HEK293 (cell line): Measurements from ENCODE around the gene FSTL4.

Experiments used
- CTCF ChIA-PET: fragments of 350-600 bp; formaldehyde crosslinking; extraction: SDS; loops from one replicate; lab custom pipeline; 2021; ENCODE audit warnings: antibody characterized with exemption; lab: Yijun Ruan, JAX
- POLR2A ChIA-PET: fragments of 300-600 bp; formaldehyde crosslinking; extraction: SDS; loops from one replicate; lab custom pipeline; 2020; ENCODE audit warnings: antibody characterized with exemption, inconsistent platforms; lab: Yijun Ruan, JAX
- H3K27ac ChIP-seq: fragments of 200-500 bp; sonication (Bioruptor generic); 2 replicates; pipeline ENCODE4 v1.5.1; 2014; ENCODE audit warnings: low read depth, low read length, control low read depth, inconsistent platforms; ENCODE audit errors: extremely low read depth
- H3K36me3 ChIP-seq, 2 experiments: fragments of 200-500 bp in 1 of 2; sonication (Bioruptor generic) in 1 of 2; 1 replicate in 1 of 2; 2 replicates in 1 of 2; pipeline ENCODE4 v1.5.1; 2014 to 2017; ENCODE audit warnings: inconsistent platforms in 2 of 2, low read length in 2 of 2; ENCODE audit not compliant: control insufficient read depth in 2 of 2, insufficient read depth in 1 of 2
- H3K4me1 ChIP-seq: fragments of 200-500 bp; sonication (Bioruptor generic); 2 replicates; pipeline ENCODE4 v1.5.1; 2014; ENCODE audit warnings: mild to moderate bottlenecking, low read length, inconsistent platforms; ENCODE audit not compliant: control insufficient read depth, insufficient read depth
- H3K4me3 ChIP-seq: 2 replicates; pipeline ENCODE4 v1.5.1; 2011; ENCODE audit warnings: low read depth, mild to moderate bottlenecking, control low read depth, low read length, moderate library complexity
- H3K9me3 ChIP-seq: fragments of 200-500 bp; sonication (Bioruptor generic); 2 replicates; pipeline ENCODE4 v1.5.1; 2014; ENCODE audit warnings: low read depth, low read length, inconsistent platforms; ENCODE audit not compliant: control insufficient read depth, insufficient read depth
- ELK4 ChIP-seq: IDR thresholded peaks from 2 replicates; pipeline ENCODE4 v1.6.1; 2011; ENCODE audit warnings: mild to moderate bottlenecking, low read depth, low read length, borderline replicate concordance
- GFI1B ChIP-seq: fragments of 450-650 bp; formaldehyde crosslinking; IDR thresholded peaks from 2 replicates; pipeline ENCODE4 v1.5.1; 2016; ENCODE audit warnings: missing biosample characterization, missing genetic modification characterization
- SALL2 ChIP-seq: fragments of 450-650 bp; formaldehyde crosslinking; IDR thresholded peaks from 2 replicates; pipeline ENCODE4 v1.5.0; 2017; ENCODE audit warnings: missing biosample characterization, mild to moderate bottlenecking, missing genetic modification characterization, borderline replicate concordance
- SP3 ChIP-seq: fragments of 450-650 bp; formaldehyde crosslinking; IDR thresholded peaks from 2 replicates; pipeline ENCODE4 v1.5.1; 2016; ENCODE audit warnings: missing biosample characterization, missing genetic modification characterization
- TRIM28 ChIP-seq: IDR thresholded peaks from 2 replicates; pipeline ENCODE4 v1.6.1; 2011; ENCODE audit warnings: low read length, control low read depth, borderline replicate concordance
- WT1 ChIP-seq: fragments of 450-650 bp; formaldehyde crosslinking; IDR thresholded peaks from 2 replicates; pipeline ENCODE4 v1.5.1; 2016; ENCODE audit warnings: missing biosample characterization, missing genetic modification characterization
- ZNF112 ChIP-seq: fragments of 450-650 bp; formaldehyde crosslinking; IDR thresholded peaks from 2 replicates; pipeline ENCODE4 v1.5.0; 2017; ENCODE audit warnings: missing biosample characterization, missing genetic modification characterization
- ZNF121 ChIP-seq: fragments of 450-650 bp; formaldehyde crosslinking; IDR thresholded peaks from 2 replicates; pipeline ENCODE4 v1.5.1; 2016; ENCODE audit warnings: missing biosample characterization, missing genetic modification characterization
- ZNF23 ChIP-seq: fragments of 450-650 bp; formaldehyde crosslinking; IDR thresholded peaks from 2 replicates; pipeline ENCODE4 v1.5.1; 2016; ENCODE audit warnings: missing biosample characterization, missing genetic modification characterization, borderline replicate concordance
- ZNF274 ChIP-seq, 2 experiments: fragments of 200-500 bp in 1 of 2; fragments of 450-650 bp in 1 of 2; sonication (Bioruptor generic) in 1 of 2; formaldehyde crosslinking in 1 of 2; IDR thresholded peaks; 2 replicates each; pipeline versions ENCODE4 v1.5.1 to v1.6.1; 2014 to 2016; ENCODE audit warnings: borderline replicate concordance in 1 of 2, inconsistent platforms in 1 of 2, low read length in 1 of 2, missing biosample characterization in 1 of 2, missing genetic modification characterization in 1 of 2
- ZNF335 ChIP-seq: fragments of 450-650 bp; formaldehyde crosslinking; conservative IDR thresholded peaks from 2 replicates; pipeline ENCODE4 v1.5.1; 2016; ENCODE audit warnings: missing biosample characterization, missing genetic modification characterization
- ZNF423 ChIP-seq: fragments of 450-650 bp; formaldehyde crosslinking; IDR thresholded peaks from 2 replicates; pipeline ENCODE4 v1.5.1; 2016; ENCODE audit warnings: missing biosample characterization, missing genetic modification characterization
- ZNF544 ChIP-seq: fragments of 450-650 bp; formaldehyde crosslinking; IDR thresholded peaks from 2 replicates; pipeline ENCODE4 v1.5.0; 2017; ENCODE audit warnings: missing biosample characterization, missing genetic modification characterization
- ZNF555 ChIP-seq: fragments of 450-650 bp; formaldehyde crosslinking; conservative IDR thresholded peaks from 2 replicates; pipeline ENCODE4 v1.5.1; 2017; ENCODE audit warnings: missing biosample characterization, mild to moderate bottlenecking, missing genetic modification characterization, inconsistent platforms
- ZNF585B ChIP-seq: fragments of 450-650 bp; formaldehyde crosslinking; IDR thresholded peaks from 2 replicates; pipeline ENCODE4 v1.5.1; 2016; ENCODE audit warnings: missing biosample characterization, missing genetic modification characterization
- ZNF621 ChIP-seq: fragments of 450-650 bp; formaldehyde crosslinking; IDR thresholded peaks from 2 replicates; pipeline ENCODE4 v1.5.1; 2017; ENCODE audit warnings: missing biosample characterization, missing genetic modification characterization
- ZNF623 ChIP-seq: fragments of 450-650 bp; formaldehyde crosslinking; IDR thresholded peaks from 2 replicates; pipeline ENCODE4 v1.5.1; 2016; ENCODE audit warnings: missing biosample characterization, missing genetic modification characterization
- ZNF629 ChIP-seq: fragments of 450-650 bp; formaldehyde crosslinking; IDR thresholded peaks from 2 replicates; pipeline ENCODE4 v1.5.1; 2017; ENCODE audit warnings: missing biosample characterization, missing genetic modification characterization
- ZNF660 ChIP-seq: fragments of 450-650 bp; IDR thresholded peaks from 2 replicates; pipeline ENCODE4 v1.5.1; 2018; ENCODE audit warnings: missing biosample characterization, mild to moderate bottlenecking, missing genetic modification characterization
- ZNF747 ChIP-seq: fragments of 450-650 bp; formaldehyde crosslinking; IDR thresholded peaks from 2 replicates; pipeline ENCODE4 v1.5.1; 2016; ENCODE audit warnings: missing biosample characterization, missing genetic modification characterization
- TF ChIP-seq, protein P1 (sequence below): fragments of 450-650 bp; formaldehyde crosslinking; optimal IDR thresholded peaks from 2 replicates; pipeline ENCODE3; 2016; ENCODE audit warnings: missing biosample characterization, mild to moderate bottlenecking, missing genetic modification characterization
- TF ChIP-seq, protein P2 (sequence below): fragments of 450-650 bp; formaldehyde crosslinking; IDR thresholded peaks from 2 replicates; pipeline ENCODE4 v1.5.1; 2016; ENCODE audit warnings: missing biosample characterization, missing genetic modification characterization
- TF ChIP-seq, protein P3 (sequence below): fragments of 450-650 bp; formaldehyde crosslinking; IDR thresholded peaks from 2 replicates; pipeline ENCODE4 v1.5.1; 2016; ENCODE audit warnings: missing biosample characterization, missing genetic modification characterization, borderline replicate concordance

FSTL4 gene

DNA sequence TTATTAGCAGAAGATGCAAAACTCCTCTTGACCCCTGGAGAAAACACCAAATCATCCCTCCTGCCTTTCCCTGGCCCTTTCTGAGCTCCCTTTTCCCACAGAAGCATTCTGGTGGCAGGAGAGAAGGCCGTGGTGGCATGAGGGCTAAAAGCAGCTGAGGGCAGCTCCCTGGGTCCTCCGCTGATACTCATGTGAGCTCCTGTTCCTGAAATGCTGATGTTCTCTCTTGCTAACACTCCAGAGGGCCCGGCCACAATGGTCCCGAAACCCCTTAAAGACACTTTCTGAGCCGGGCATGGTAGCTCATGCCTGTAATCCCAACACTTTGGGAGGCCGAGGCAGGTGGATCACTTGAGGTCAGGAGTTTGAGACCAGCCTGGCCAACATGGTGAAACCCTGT, 377.4 kb downstream of the FSTL4 start (continued):
- no peak for TF ChIP-seq SALL2 (tag by site-specific recombination)
- no peak for TF ChIP-seq ZNF423 (tag by site-specific recombination)
- TF ChIP-seq, protein P1, sequence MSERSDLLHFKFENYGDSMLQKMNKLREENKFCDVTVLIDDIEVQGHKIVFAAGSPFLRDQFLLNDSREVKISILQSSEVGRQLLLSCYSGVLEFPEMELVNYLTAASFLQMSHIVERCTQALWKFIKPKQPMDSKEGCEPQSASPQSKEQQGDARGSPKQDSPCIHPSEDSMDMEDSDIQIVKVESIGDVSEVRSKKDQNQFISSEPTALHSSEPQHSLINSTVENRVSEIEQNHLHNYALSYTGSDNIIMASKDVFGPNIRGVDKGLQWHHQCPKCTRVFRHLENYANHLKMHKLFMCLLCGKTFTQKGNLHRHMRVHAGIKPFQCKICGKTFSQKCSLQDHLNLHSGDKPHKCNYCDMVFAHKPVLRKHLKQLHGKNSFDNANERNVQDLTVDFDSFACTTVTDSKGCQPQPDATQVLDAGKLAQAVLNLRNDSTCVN, result no peak
- no peak for TF ChIP-seq ZNF623 (tag by site-specific recombination)
- no peak for TF ChIP-seq ZNF112 (tag by site-specific recombination)
- TF ChIP-seq ZNF747, result no peak
- TF ChIP-seq, all 188 proteins: peak for 0

GRCh38 chr5:133234273-133234672, 378.1 kb downstream of the FSTL4 start:
- Histone ChIP-seq H3K27ac (no peak overlapping the region), H3K36me3 (no peaks in the 10 kb centered on the region), H3K9me3 (no peaks in the 10 kb centered on the region), H3K4me3 (no peak overlapping the region), H3K4me1 (no peaks in the 10 kb centered on the region)
- ChIA-PET CTCF (interaction anchor here (0.9 kb wide), 1 partner anchor 124 kb away, joined by 3 read pairs; no protein-coding TSS in a partner anchor), POLR2A (no interaction called here)
- no peak for TF ChIP-seq ZNF585B
- TF ChIP-seq ZNF23 (tag by site-specific recombination), result no peak
- TF ChIP-seq WT1, result no peak
- TF ChIP-seq, protein P2, sequence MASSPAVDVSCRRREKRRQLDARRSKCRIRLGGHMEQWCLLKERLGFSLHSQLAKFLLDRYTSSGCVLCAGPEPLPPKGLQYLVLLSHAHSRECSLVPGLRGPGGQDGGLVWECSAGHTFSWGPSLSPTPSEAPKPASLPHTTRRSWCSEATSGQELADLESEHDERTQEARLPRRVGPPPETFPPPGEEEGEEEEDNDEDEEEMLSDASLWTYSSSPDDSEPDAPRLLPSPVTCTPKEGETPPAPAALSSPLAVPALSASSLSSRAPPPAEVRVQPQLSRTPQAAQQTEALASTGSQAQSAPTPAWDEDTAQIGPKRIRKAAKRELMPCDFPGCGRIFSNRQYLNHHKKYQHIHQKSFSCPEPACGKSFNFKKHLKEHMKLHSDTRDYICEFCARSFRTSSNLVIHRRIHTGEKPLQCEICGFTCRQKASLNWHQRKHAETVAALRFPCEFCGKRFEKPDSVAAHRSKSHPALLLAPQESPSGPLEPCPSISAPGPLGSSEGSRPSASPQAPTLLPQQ (tag by site-specific recombination), result no peak
- TF ChIP-seq ZNF544, result no peak
- TF ChIP-seq ZNF629 (tag by site-specific recombination), result no peak
- no peak for TF ChIP-seq ZNF621 (tag by site-specific recombination)
- TF ChIP-seq ZNF274 (IDR thresholded peaks at IDR 0.05; ENCODE audit: low read length), result no peak
- no peak for TF ChIP-seq ZNF274 (tag by site-specific recombination; IDR thresholded peaks at IDR 0.05; ENCODE audit: borderline replicate concordance)
- TF ChIP-seq GFI1B (tag by site-specific recombination), result no peak
- no peak for TF ChIP-seq ZNF555 (tag by site-specific recombination)
- no peak for TF ChIP-seq ELK4
- no peak for TF ChIP-seq SP3 (tag by site-specific recombination)
- TF ChIP-seq, protein P3, sequence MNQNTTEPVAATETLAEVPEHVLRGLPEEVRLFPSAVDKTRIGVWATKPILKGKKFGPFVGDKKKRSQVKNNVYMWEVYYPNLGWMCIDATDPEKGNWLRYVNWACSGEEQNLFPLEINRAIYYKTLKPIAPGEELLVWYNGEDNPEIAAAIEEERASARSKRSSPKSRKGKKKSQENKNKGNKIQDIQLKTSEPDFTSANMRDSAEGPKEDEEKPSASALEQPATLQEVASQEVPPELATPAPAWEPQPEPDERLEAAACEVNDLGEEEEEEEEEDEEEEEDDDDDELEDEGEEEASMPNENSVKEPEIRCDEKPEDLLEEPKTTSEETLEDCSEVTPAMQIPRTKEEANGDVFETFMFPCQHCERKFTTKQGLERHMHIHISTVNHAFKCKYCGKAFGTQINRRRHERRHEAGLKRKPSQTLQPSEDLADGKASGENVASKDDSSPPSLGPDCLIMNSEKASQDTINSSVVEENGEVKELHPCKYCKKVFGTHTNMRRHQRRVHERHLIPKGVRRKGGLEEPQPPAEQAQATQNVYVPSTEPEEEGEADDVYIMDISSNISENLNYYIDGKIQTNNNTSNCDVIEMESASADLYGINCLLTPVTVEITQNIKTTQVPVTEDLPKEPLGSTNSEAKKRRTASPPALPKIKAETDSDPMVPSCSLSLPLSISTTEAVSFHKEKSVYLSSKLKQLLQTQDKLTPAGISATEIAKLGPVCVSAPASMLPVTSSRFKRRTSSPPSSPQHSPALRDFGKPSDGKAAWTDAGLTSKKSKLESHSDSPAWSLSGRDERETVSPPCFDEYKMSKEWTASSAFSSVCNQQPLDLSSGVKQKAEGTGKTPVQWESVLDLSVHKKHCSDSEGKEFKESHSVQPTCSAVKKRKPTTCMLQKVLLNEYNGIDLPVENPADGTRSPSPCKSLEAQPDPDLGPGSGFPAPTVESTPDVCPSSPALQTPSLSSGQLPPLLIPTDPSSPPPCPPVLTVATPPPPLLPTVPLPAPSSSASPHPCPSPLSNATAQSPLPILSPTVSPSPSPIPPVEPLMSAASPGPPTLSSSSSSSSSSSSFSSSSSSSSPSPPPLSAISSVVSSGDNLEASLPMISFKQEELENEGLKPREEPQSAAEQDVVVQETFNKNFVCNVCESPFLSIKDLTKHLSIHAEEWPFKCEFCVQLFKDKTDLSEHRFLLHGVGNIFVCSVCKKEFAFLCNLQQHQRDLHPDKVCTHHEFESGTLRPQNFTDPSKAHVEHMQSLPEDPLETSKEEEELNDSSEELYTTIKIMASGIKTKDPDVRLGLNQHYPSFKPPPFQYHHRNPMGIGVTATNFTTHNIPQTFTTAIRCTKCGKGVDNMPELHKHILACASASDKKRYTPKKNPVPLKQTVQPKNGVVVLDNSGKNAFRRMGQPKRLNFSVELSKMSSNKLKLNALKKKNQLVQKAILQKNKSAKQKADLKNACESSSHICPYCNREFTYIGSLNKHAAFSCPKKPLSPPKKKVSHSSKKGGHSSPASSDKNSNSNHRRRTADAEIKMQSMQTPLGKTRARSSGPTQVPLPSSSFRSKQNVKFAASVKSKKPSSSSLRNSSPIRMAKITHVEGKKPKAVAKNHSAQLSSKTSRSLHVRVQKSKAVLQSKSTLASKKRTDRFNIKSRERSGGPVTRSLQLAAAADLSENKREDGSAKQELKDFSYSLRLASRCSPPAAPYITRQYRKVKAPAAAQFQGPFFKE, result no peak
- TF ChIP-seq ZNF660 (tag by site-specific recombination), result no peak
- TF ChIP-seq TRIM28, result no peak
- TF ChIP-seq ZNF112 (tag by site-specific recombination), result no peak
- no peak for TF ChIP-seq ZNF335 (tag by site-specific recombination)
- no peak for TF ChIP-seq ZNF121 (tag by site-specific recombination)
